ENCODE data around the gene RCSD1. TPM values are rescaled to one million over a fixed set of nuclear protein-coding genes. Genes with fewer than 3 reads are reported as not detected.

Gene RCSD1
- total and polyA plus RNA-seq, 2 of the 13 experiments (the other 11 are each of a cell fraction or from before 2014, with no cell fraction given), result not detected

DNA sequence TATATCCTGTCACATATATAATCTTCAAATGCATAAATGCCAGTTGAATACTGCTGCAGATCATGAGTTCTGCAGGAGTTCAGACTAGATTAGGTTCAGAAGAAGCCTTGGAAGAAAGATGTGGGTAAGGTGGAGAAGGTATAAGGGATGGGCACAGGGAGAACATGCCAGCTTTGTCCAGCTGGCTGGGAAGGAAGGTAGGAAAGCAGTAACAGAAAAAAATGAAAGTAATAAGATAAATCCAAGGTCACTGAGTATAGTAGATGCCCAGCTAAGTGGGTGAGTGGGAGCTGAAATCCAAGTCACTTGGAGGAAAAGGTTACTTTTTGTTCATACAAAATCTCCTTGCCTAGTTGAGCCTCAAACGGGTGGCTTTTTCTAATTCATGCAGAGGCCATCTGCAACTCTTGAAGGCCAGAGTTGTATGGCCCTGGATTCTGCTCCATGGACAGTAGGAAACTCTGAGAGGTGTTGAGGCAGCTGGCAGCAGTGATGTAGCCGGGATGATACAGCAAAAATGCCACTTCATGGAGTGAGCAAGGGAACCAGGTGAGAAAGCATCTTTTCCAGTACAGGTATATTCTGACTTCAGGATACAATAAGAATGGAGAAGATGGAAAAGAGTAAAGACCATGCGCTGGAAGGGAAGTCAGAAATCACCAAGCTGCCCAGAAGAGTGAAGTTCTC is 3.4 kb downstream of the RCSD1 start (continued):
- TF ChIP-seq, protein P1, sequence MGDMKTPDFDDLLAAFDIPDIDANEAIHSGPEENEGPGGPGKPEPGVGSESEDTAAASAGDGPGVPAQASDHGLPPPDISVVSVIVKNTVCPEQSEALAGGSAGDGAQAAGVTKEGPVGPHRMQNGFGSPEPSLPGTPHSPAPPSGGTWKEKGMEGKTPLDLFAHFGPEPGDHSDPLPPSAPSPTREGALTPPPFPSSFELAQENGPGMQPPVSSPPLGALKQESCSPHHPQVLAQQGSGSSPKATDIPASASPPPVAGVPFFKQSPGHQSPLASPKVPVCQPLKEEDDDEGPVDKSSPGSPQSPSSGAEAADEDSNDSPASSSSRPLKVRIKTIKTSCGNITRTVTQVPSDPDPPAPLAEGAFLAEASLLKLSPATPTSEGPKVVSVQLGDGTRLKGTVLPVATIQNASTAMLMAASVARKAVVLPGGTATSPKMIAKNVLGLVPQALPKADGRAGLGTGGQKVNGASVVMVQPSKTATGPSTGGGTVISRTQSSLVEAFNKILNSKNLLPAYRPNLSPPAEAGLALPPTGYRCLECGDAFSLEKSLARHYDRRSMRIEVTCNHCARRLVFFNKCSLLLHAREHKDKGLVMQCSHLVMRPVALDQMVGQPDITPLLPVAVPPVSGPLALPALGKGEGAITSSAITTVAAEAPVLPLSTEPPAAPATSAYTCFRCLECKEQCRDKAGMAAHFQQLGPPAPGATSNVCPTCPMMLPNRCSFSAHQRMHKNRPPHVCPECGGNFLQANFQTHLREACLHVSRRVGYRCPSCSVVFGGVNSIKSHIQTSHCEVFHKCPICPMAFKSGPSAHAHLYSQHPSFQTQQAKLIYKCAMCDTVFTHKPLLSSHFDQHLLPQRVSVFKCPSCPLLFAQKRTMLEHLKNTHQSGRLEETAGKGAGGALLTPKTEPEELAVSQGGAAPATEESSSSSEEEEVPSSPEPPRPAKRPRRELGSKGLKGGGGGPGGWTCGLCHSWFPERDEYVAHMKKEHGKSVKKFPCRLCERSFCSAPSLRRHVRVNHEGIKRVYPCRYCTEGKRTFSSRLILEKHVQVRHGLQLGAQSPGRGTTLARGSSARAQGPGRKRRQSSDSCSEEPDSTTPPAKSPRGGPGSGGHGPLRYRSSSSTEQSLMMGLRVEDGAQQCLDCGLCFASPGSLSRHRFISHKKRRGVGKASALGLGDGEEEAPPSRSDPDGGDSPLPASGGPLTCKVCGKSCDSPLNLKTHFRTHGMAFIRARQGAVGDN (CRISPR knock-in tag; IDR thresholded peaks at IDR 0.05), result no peak

DNA sequence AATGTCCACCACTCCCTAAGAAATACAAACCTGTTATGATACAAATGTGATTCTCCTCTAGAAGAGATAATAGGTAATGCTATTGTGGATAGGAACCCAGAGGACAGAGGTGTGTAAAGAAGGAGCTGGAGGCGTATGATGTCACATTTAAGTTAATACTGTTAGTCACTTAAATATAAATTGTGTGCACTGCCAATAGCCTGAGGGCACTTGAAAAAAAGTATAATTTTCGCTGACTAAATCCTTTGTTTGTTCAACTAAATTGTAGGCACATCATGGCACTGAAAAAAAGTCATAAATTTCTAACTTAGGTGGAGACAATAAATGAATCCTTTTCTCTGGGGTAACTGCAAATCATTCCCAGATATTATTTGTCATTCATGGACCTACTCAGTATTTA is 4.4 kb downstream of the RCSD1 start:
- 35% methylated on average over 2 of the region's 2 CpGs for WGBS (ENCODE audit: low lambda C conversion rate)
- H3K9ac ChIP-seq (ENCODE audit: insufficient read depth, low read depth, low read length), result no peak overlapping the region
- no peaks in the 10 kb centered on the region for H4K20me1 ChIP-seq (ENCODE audit: insufficient read depth, low read length)
- POLR2A ChIA-PET, result no interaction called here
- H3K36me3 ChIP-seq (replicated peaks in 1 of 2; ENCODE audit: control insufficient read depth in 1 of 2, insufficient read depth in 2 of 2, low read length in 2 of 2), result no peaks in the 10 kb centered on the region
- peaks cover 4 to 62% of the 10 kb centered on the region in 2 experiments; a peak in 4 of 5 replicates for H3K27me3 ChIP-seq (ENCODE audit: control insufficient read depth in 1 of 2, insufficient read depth in 2 of 2, low read length in 2 of 2)
- H3K4me1 ChIP-seq (ENCODE audit: insufficient read depth, low read length), result no peaks in the 10 kb centered on the region
- in situ Hi-C loops (cut with HindIII; ENCODE audit: extremely low pct_ligation_motif_present, low pct_unique_long_range_greater_than_20kb) (no loop called here), intact Hi-C loops (cut with micrococcal nuclease; ENCODE audit: unreplicated experiment) (no loop called here)
- ATAC-seq, result no peak
- no peak overlapping the region for H2AFZ ChIP-seq (ENCODE audit: low read length)
- DNase-seq (ENCODE audit: low spot score), result no peak
- no peaks in the 10 kb centered on the region for H3K79me2 ChIP-seq (ENCODE audit: insufficient read depth, low read length)
- CTCF ChIA-PET (ENCODE audit: low intra/inter-chr PET ratio, low total read pairs), result no interaction called here
- H3K4me2 ChIP-seq (ENCODE audit: low read depth, low read length), result no peak overlapping the region
- H3K9me3 ChIP-seq (ENCODE audit: low read length), result no peaks in the 10 kb centered on the region
- no peak overlapping the region for H3K27ac ChIP-seq (ENCODE audit: extremely low read length, insufficient read depth, low read length)
- no peak for FAIRE-seq
- H3K4me3 ChIP-seq (replicated peaks in 1 of 3; ENCODE audit: insufficient read depth in 1 of 3, low read depth in 2 of 3, low read length in 3 of 3), result no peak overlapping the region
- no TSS peak for BruUV-seq (replicated peaks)
- TF ChIP-seq, protein P2, sequence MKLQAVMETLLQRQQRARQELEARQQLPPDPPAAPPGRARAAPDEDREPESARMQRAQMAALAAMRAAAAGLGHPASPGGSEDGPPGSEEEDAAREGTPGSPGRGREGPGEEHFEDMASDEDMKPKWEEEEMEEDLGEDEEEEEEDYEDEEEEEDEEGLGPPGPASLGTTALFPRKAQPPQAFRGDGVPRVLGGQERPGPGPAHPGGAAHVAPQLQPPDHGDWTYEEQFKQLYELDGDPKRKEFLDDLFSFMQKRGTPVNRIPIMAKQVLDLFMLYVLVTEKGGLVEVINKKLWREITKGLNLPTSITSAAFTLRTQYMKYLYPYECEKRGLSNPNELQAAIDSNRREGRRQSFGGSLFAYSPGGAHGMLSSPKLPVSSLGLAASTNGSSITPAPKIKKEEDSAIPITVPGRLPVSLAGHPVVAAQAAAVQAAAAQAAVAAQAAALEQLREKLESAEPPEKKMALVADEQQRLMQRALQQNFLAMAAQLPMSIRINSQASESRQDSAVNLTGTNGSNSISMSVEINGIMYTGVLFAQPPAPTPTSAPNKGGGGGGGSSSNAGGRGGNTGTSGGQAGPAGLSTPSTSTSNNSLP (IDR thresholded peaks at IDR 0.05; ENCODE audit: low read depth, low read length), result no peak
- TF ChIP-seq SP140L (CRISPR knock-in tag; IDR thresholded peaks at IDR 0.05; ENCODE audit: borderline replicate concordance), result no peak
- no peak for TF ChIP-seq ZNF326 (CRISPR knock-in tag; IDR thresholded peaks at IDR 0.05; ENCODE audit: borderline replicate concordance)
- TF ChIP-seq, protein P3, sequence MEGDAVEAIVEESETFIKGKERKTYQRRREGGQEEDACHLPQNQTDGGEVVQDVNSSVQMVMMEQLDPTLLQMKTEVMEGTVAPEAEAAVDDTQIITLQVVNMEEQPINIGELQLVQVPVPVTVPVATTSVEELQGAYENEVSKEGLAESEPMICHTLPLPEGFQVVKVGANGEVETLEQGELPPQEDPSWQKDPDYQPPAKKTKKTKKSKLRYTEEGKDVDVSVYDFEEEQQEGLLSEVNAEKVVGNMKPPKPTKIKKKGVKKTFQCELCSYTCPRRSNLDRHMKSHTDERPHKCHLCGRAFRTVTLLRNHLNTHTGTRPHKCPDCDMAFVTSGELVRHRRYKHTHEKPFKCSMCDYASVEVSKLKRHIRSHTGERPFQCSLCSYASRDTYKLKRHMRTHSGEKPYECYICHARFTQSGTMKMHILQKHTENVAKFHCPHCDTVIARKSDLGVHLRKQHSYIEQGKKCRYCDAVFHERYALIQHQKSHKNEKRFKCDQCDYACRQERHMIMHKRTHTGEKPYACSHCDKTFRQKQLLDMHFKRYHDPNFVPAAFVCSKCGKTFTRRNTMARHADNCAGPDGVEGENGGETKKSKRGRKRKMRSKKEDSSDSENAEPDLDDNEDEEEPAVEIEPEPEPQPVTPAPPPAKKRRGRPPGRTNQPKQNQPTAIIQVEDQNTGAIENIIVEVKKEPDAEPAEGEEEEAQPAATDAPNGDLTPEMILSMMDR (CRISPR knock-in tag; IDR thresholded peaks at IDR 0.05), result no peak
- no peak for TF ChIP-seq TAF15 (IDR thresholded peaks at IDR 0.05; ENCODE audit: low read depth, low read length, poor library complexity, severe bottlenecking)
- TF ChIP-seq ZSCAN20 (CRISPR knock-in tag; IDR thresholded peaks at IDR 0.05; ENCODE audit: borderline replicate concordance), result no peak
- TF ChIP-seq, protein P4, sequence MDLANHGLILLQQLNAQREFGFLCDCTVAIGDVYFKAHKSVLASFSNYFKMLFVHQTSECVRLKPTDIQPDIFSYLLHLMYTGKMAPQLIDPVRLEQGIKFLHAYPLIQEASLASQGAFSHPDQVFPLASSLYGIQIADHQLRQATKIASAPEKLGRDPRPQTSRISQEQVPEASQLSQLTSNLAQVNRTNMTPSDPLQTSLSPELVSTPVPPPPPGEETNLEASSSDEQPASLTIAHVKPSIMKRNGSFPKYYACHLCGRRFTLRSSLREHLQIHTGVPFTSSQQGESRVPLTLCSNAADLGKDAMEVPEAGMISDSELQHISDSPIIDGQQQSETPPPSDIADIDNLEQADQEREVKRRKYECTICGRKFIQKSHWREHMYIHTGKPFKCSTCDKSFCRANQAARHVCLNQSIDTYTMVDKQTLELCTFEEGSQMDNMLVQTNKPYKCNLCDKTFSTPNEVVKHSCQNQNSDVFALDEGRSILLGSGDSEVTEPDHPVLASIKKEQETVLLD (CRISPR knock-in tag; IDR thresholded peaks at IDR 0.05; ENCODE audit: low read depth), result no peak
- TF ChIP-seq, protein P5, sequence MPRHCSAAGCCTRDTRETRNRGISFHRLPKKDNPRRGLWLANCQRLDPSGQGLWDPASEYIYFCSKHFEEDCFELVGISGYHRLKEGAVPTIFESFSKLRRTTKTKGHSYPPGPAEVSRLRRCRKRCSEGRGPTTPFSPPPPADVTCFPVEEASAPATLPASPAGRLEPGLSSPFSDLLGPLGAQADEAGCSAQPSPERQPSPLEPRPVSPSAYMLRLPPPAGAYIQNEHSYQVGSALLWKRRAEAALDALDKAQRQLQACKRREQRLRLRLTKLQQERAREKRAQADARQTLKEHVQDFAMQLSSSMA (CRISPR knock-in tag; IDR thresholded peaks at IDR 0.05), result no peak
